ENCODE data around the gene MAB21L3. TPM values are rescaled to one million over a fixed set of nuclear protein-coding genes. Genes with fewer than 3 reads are reported as not detected.
A peak's percentile ranks its signal among the peaks of the same experiment; 100 is the strongest.

MAB21L3 gene
- total and polyA plus RNA-seq, 12 donors: 0.03 to 1.8 (median 0.38) TPM; not detected in 8

DNA sequence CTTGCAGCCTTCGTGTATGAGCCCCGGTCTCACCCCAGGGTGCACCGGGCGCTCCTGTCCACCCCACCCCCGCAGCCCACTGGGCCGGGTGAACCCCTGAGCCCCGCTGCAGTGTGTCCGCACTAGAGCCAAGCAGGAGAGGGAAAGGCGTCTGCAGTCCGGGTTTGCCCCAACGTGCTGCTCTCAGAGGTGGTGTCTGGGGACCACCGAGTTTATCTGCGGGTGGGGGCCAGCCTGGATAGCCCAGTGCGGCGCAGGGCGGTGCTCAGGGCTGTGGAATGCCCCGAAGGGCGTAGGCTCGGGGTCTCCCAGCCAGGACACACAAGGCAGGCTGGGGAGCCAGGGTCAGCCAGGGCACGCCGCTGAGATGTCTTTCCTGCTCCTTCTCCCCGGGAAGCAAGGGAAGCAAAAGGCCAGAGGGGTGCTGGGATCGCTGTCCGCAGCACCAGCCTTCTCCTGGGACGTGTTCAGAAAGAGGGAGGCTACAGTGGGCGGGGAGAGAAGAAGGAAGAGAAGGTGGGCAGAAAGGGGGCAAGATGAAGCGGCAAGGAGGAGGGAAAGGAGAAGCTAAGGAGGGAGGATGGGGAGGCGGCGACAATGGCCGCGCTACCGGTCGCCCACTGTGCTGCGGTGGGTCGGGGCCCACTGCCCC lies 56.6 kb downstream of the MAB21L3 start:
- no peaks in the 10 kb centered on the region for H3K27me3 ChIP-seq
- 3 to 30% (median 27%) methylated on average over 14 to 35 of the region's 35 CpGs for WGBS, 4 donors
- H3K27ac ChIP-seq: peak overlapping the region in 2 of 5 donors; percentile 58 to 79
- DNase-seq: peak in 2 of 7 donors; percentile 15 to 18
- H3K4me1 ChIP-seq (replicated peaks in 1 of 2): peaks cover 0 to 20% of the 10 kb centered on the region in 2 donors
- intact Hi-C loops (cut with DNase I): no loop called here
- H3K36me3 ChIP-seq (replicated peaks in 1 of 2): no peaks in the 10 kb centered on the region
- no peaks in the 10 kb centered on the region for H3K9me3 ChIP-seq (replicated peaks in 1 of 3)
- peak overlapping the region in 3 of 4 donors; percentile 56 to 88 (median 62) for H3K4me3 ChIP-seq
- no peak for TF ChIP-seq CTCF (IDR thresholded peaks at IDR 0.05)
- TF ChIP-seq POLR2A (IDR thresholded peaks at IDR 0.05): no peak

DNA sequence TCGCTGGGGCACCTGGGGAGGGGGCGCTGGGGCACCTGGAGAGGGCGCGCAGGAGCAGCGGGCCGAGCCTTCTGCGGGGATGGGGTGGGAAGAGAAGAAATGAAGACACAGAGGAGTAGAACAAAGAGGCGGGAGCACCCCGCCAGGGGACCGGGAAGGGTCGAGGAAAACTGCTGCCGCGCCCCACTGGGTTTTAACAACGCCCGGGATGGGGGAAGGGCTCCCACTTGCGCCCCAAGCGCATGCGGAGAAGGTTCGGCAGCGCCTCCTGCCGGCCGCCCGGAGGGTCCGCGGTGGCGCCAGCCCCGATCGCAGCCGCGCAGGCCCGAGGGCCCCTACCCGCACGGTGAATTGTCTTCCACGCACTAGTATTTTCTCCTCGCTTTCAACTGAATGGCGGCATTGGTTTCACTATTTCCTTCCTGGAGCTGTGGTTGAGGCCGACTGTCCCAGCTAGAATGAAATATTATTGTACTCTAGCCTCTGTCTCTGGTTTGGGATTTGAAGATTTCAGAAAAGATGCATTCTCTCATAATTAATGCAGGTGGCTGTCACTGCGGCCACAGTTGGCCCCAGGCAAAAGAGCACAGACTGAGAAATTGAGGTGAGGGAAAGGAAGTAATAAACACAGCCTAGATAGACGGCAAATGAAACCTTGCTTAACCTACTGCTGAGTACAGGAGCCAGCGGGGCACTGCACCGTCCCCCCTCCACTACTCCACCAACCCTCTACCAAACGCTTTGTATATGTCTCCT lies 57.3 kb downstream of the MAB21L3 start:
- Histone ChIP-seq H3K27ac (peak overlapping the region in 2 of 5 donors; percentile 58 to 79), H3K4me1 (replicated peaks in 1 of 2) (peaks cover 0 to 20% of the 10 kb centered on the region in 2 donors), H3K27me3 (no peaks in the 10 kb centered on the region), H3K9me3 (replicated peaks in 1 of 3) (no peaks in the 10 kb centered on the region), H3K4me3 (peak overlapping the region in 3 of 4 donors; percentile 56 to 88 (median 62)), H3K36me3 (replicated peaks in 1 of 2) (no peaks in the 10 kb centered on the region)
- TF ChIP-seq POLR2A (IDR thresholded peaks at IDR 0.05) (no peak), CTCF (IDR thresholded peaks at IDR 0.05) (peak; percentile 62 to 95 (median 79))
- 6 to 9% (median 7%) methylated on average over 21 to 42 of the region's 42 CpGs for WGBS, 4 donors
- intact Hi-C loops (cut with DNase I): no loop called here
- peak; percentile 71 to 88 (median 83) for DNase-seq

DNA sequence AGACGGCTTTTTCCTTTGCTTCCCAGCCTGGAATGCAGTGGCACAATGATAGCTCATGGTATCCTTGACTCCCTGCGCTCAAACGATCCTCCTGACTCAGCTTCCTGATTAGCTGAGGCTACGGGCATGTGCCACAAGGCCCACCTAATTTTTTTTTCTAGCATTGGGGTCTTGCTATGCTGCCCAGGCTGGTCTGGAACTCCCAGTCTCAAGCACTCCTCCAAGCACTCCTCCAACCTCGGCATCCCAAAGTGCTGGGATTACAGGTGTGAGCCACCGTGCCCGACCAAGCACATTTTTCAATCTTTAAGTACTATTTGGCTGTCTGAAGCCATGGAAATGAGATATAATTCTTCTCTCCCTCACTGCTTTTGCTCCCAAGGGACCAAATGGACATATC lies 58.7 kb downstream of the MAB21L3 start:
- no peak overlapping the region for H3K27ac ChIP-seq
- H3K36me3 ChIP-seq (replicated peaks in 1 of 2): no peaks in the 10 kb centered on the region
- DNase-seq: no peak
- H3K4me1 ChIP-seq (replicated peaks in 1 of 2): peaks cover 0 to 19% of the 10 kb centered on the region in 2 donors
- no peak for TF ChIP-seq POLR2A (IDR thresholded peaks at IDR 0.05)
- TF ChIP-seq CTCF (IDR thresholded peaks at IDR 0.05): no peak
- intact Hi-C loops (cut with DNase I): no loop called here
- 81 to 93% (median 86%) methylated on average over 7 of the region's 7 CpGs for WGBS, 4 donors
- H3K27me3 ChIP-seq: no peaks in the 10 kb centered on the region
- no peak overlapping the region for H3K4me3 ChIP-seq
- H3K9me3 ChIP-seq (replicated peaks in 1 of 3): no peaks in the 10 kb centered on the region

DNA sequence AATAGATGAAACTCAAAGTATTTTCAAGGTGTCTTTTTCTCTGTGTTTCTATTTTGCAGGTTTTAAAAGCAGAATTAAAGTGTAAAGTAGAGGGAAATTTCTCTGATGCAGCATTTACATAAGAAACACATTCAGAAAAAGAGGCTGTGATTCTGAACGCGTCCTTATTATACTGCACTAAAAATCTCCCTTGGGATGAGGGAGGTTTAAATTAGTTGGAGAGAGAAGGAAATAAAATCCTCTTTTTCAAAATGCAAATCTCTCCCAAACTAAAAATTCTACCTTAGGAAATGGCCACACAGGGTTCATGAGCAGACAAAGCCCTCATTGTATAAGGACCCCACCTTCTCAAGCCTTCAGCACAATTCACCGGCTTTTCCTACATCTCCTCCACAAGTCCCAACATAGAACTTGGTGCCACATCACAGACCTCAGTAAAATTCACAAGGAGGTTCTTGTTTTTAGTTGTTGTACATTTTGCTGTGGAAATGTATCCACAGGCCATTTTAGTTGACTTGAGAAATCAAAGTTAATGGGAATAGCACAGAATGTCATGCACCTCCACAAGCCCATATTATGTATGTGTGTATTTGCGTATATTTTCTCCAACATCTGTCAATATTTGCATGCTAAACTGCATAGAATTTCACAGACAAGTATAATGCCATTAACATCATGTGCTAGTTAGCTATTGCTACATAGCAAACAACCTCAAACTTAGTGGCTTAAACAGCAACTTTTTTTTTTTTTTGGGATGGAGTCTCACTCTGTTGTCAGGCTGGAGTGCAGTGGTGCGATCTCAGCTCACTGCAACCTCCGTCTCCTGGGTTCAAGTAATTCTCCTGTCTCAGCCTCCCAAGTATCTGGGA lies 59.8 kb downstream of the MAB21L3 start:
- Histone ChIP-seq H3K27me3 (no peaks in the 10 kb centered on the region), H3K36me3 (replicated peaks in 1 of 2) (no peaks in the 10 kb centered on the region), H3K4me1 (replicated peaks in 1 of 2) (peaks cover 0 to 9% of the 10 kb centered on the region in 2 donors), H3K4me3 (no peak overlapping the region), H3K27ac (no peak overlapping the region), H3K9me3 (replicated peaks in 1 of 3) (no peaks in the 10 kb centered on the region)
- TF ChIP-seq POLR2A (IDR thresholded peaks at IDR 0.05) (no peak), CTCF (IDR thresholded peaks at IDR 0.05) (no peak)
- no peak for DNase-seq
- WGBS, 4 donors: 91 to 94% (median 92%) methylated on average over 6 of the region's 6 CpGs
- intact Hi-C loops (cut with DNase I): no loop called here

Data from adrenal gland (tissue), 12 donors.